Measurements from ENCODE around the gene DIS3L2.
"Not testable (repeated sequence)": the region's sequence is repeated elsewhere in the genome, so short reads cannot be mapped to it uniquely, and the experiment has no call there.

The DIS3L2 gene

GRCh38 chr2:232379610-232380590 lies 418.4 kb downstream of the DIS3L2 start:
- DNase-seq, result not testable (repeated sequence)

- DNase-seq, result peak; percentile 44
Observed at GRCh38 chr2:232381204-232382031, 419.9 kb downstream of the DIS3L2 start.

GRCh38 chr2:232382331-232383225 lies 421.1 kb downstream of the DIS3L2 start:
- DNase-seq, result no peak

- no peak for DNase-seq
Observed at GRCh38 chr2:232384466-232384865, 423.0 kb downstream of the DIS3L2 start.

DNA sequence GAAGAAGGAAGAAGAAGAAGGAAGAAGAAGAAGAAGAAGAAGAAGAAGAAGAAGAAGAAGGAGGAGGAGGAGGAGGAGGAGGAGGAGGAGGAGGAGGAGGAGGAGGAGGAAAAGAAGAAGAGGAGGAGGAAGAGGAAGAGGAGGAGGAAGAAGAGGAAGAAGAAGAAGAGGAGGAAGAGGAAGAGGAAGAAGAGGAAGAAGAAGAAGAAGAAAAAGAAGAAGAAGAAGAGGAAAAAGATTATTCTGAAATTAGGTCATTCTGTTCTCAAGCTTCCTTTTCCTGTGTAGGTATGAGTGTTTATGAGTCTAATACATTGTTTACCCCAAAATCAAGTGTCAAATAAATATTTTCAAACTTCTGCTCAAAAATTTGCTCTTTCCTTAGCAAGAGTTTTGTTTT lies 423.5 kb downstream of the DIS3L2 start:
- not testable (repeated sequence) for DNase-seq

DNA sequence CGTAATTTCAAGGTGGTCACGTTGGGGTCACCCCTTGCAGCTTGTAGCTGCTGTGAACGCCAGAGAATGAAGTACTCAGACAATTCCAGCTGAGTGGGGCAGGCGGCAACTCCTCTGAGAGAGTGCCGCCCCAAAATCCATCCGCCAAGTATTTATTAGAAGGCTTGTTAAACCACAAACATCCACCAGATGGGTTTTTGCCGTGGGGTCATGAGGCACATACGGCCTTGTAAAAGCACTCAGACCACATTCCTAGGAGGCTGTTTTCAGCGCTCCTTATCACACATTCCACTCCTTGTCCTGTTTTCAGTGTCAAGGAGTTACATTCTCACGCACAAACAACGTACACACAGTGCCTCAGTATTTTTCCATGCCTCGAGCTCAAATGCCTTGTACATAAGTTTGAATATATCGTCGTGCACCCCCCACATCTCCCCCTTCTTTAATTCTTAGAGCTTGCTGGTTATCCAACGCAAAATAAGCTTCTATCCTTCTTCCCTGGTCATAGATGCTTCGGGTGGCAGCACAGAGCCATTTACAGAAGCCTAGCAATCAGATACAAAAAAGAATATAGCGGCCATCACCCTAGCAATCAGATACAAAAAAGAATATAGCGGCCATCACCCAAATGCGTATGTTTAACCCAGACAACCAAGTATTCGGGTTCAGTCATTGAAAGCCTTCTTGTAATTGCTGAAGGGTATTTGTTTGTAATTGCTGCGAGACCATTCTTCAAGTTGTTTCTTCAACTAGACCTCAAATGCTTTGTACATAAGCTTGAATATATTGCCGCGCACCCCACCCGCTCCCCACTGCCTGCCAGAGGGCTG lies 424.4 kb downstream of the DIS3L2 start:
- DNase-seq, result no peak

- no peak for DNase-seq
Observed at GRCh38 chr2:232386490-232386739, 424.9 kb downstream of the DIS3L2 start.
